D721Med (cell line): ENCODE results near the gene YY1.

ENCODE experiments used
- DNase-seq: peaks from one replicate; pipeline ENCODE4 v3.0.0; 2011; ENCODE audit warnings: low spot score; ENCODE audit not compliant: insufficient read length
- FAIRE-seq: peaks from 2 replicates; lab custom pipeline; 2011; peaks lifted over from hg19 to GRCh38; lab: Jason Lieb, UNC
- TF ChIP-seq, protein P1 (sequence below): IDR thresholded peaks from 2 replicates; pipeline ENCODE4 v1.5.1; 2012; ENCODE audit warnings: mild to moderate bottlenecking, control low read depth; ENCODE audit not compliant: insufficient read depth; ENCODE audit errors: missing control alignments

The YY1 gene

DNA sequence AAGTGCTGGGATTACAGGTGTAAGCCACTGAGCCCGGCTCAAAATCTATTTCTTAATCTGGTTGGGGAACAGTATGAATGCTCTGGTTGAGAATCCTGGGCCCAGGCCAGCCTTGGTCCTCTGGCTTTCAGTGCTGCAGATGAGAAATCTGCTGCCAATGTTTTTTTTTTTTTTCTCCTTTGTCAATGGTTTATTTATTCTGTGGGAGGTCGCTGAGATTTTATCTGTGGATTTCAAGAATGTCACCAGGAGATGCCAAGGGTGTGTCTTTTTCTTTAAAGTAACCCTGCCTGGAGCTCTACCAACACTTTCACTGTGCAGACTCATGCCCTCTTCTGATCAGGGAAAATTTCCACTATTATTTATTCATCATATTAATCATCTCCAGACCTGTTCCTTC is 63.7 kb downstream of the YY1 start:
- FAIRE-seq, result no peak

DNA sequence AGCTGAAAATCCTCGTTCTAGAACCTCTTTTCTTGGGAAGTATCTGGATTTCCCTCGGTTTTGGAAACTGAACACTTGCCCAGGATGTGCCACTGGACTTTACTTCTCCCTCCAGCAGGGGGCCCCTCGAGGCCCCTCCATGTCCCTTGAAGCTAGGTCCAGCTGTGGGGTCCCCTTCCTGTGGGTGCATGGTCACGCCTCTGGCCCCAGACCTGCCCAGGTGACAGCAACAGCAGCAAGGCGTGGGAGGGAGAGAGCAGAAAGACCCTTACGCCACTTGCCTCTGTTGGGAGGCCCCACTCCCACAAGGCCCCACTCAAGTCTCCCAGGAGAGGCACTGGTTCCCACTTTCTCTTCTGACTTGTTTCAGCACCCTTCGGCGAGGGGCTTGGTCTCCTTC is 64.2 kb downstream of the YY1 start:
- no peak for FAIRE-seq
- no peak for DNase-seq
- TF ChIP-seq, protein P1, sequence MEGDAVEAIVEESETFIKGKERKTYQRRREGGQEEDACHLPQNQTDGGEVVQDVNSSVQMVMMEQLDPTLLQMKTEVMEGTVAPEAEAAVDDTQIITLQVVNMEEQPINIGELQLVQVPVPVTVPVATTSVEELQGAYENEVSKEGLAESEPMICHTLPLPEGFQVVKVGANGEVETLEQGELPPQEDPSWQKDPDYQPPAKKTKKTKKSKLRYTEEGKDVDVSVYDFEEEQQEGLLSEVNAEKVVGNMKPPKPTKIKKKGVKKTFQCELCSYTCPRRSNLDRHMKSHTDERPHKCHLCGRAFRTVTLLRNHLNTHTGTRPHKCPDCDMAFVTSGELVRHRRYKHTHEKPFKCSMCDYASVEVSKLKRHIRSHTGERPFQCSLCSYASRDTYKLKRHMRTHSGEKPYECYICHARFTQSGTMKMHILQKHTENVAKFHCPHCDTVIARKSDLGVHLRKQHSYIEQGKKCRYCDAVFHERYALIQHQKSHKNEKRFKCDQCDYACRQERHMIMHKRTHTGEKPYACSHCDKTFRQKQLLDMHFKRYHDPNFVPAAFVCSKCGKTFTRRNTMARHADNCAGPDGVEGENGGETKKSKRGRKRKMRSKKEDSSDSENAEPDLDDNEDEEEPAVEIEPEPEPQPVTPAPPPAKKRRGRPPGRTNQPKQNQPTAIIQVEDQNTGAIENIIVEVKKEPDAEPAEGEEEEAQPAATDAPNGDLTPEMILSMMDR, result peak; percentile 27

More for the DNA sequence above, 63.7 kb downstream of the YY1 start:
- TF ChIP-seq, protein P1, result no peak
- no peak for DNase-seq

DNA sequence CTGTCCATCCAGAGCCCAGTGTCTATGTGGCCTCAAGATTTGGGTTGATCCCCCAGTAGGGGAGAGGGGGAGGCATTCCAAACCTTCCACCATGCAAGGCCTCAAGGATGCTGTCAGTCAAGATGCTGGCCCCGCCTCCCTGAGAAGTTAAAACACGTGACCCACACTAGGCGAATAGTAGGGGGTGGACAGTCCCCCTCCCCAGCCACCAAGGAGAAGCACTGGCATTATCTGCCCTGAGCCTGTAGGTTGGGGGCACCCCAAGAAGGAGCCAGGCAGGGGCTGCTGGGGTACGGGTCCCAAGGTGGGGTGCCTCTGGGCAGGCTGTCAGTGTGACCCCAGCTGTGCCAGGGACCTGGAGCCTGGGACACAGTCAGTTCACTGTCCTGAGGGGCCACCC is 65.0 kb downstream of the YY1 start:
- FAIRE-seq (no peak), DNase-seq (no peak)
- TF ChIP-seq, protein P1, result no peak

DNA sequence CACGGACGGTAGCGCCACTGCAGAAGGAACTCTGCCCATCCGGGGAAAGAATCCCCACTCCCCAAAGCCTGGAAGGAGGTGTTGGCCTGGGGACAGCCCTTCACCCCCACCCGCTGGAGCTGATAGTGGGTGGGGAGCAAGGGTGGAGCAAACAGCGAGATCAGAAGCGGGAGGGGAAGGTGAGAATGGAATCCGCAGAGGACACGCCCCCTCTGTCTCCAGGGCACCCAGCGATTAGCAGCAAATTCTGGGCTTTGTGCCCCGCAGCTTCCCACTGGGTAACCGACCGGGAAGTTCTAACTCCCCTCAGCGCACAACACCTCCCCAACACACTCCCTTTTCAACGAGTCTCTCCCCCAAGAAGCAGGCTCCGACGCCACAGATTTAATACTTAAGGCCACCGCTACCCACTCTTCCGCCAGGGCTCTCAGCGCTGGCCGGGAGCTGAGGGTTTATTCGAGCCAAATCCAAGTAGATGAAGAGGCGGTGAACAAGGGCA is 65.9 kb downstream of the YY1 start:
- DNase-seq (no peak), FAIRE-seq (no peak)

DNA sequence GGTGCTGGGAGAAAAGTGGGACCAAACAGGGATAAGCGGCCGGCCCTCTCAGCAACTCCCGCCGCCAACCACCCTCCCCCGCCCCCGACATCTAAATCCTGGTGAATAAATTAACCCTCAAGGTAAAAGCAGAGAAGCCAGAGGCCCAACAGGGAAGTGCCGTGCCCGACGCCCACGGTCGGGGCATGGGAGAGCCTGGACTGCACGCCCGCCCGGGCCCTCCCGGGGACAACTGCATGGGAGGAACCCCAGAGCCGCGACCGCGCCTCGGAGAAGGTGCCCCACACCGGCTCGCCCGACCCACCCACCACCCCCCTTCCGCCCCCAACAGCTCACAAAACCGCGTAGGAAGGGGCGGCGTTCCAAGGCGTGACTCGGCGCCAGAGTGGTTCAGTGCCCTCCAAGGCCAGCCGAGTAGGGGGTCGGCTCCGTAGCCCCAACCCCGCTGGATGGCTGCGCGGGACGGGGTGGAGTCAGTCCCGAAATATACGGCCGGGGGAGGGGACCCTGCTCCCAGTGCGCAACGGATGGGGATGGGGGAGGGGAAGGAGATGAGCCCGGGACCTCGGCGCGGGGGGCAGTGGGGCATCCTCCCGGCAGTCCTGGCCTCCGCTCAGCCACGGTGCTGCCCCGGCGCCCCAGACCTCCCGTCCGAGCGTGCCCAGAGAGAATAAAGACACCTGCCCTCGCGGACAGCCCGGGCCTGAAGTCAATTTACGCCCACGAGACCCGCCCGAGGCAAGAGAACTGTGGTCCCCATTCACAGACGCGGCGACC is 66.6 kb downstream of the YY1 start:
- TF ChIP-seq, protein P1, result no peak
- FAIRE-seq (no peak), DNase-seq (no peak)

More for the DNA sequence above, 65.9 kb downstream of the YY1 start:
- TF ChIP-seq, protein P1, result no peak

DNA sequence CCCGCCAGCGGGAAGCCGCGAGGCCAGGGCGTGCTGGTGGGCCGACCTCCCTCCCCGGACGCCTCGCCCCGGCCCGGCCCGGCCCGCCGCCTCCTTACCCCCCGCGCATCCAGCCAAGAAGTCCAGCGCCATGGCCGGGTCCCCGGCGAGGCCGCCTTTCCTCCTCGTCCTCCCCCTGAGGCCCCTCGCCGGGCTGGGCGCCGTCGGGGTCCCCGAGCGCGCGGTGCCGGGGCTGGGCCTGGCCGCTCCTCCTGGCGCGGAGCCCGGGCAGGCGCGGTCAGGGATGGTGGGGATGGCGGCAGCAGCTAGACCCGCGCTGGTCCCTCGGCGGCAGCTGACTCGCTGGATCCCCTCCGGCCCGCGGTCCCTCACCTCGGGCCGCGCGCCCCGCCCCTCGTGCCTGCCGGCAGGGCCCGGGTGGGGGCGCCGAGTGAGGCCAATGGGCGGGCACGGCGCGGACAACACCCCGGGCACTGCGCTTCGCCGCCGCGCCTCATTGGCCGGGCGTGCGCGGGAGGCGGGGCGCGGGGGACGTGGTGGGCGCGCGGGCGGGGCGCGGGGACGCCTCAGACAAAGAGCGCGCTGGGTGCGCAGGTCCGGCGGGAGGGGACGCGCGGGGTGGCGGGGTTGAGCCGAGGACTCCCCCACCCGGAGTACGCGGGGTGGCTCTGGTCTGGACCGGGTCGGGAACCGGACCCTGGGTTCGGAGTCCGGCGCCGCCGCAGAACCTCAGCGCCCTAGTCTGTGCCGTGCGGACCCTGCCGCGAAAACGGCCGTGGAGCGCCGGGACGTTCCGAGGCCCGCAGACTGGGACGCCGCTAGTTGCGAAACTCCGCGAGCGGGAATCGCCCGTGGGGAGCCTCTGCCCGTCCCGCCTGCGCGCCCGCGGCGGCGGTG is 67.4 kb downstream of the YY1 start, which contains the start of gene SLC25A29:
TSS of gene SLC25A29 (minus strand) at position 344 of the 897 bp plus-strand sequence. CDS start at position 132, 212 bp downstream.
- FAIRE-seq, result no peak
- DNase-seq, result peak; percentile 96
- TF ChIP-seq, protein P1, result no peak
